ENCODE data around the gene CELSR3. TPM values are rescaled to one million over a fixed set of nuclear protein-coding genes. Genes with fewer than 3 reads are reported as not detected.

The CELSR3 gene
- total RNA-seq, 1 experiment from 2014 or later: 7.7 TPM

DNA sequence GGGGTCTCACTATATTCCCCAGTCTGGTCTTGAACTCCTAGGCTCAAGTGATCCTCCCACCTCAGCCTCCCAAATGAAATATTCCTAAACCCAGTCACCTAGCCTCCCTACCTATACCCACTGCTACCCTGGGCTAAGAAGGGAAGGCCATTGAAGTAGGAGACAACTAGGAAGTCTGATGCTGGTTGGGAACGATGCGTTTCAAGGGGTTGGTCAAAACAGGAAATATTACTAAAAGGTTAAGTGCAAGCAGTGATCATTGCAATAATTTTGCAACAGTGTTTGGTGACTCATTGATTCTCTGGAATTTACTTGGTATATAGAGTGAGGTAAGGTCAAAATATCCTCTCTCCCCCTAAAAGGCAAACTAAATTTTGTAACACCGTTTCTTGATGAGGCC lies 48.6 kb downstream of the CELSR3 start:
- no peak overlapping the region for H3K27ac ChIP-seq (ENCODE audit: low read length)
- H3K4me3 ChIP-seq (ENCODE audit: low read depth in 2 of 2, low read length in 2 of 2): no peak overlapping the region
- H3K4me1 ChIP-seq (ENCODE audit: control insufficient read depth, insufficient read depth, low read length): no peaks in the 10 kb centered on the region
- H3K27me3 ChIP-seq (ENCODE audit: control insufficient read depth, insufficient read depth, low read length): no peaks in the 10 kb centered on the region
- DNase-seq (ENCODE audit: low read depth, low spot score): no peak
- BruUV-seq (replicated peaks): no TSS peak
- intact Hi-C loops (cut with micrococcal nuclease; ENCODE audit: unreplicated experiment) (no loop called here), in situ Hi-C loops (cut with HindIII; ENCODE audit: low pct_unique_long_range_greater_than_20kb, low sequenced_read_pairs) (no loop called here)
- H3K9me3 ChIP-seq (ENCODE audit: control insufficient read depth, insufficient read depth, low read depth, low read length): peaks cover 4% of the 10 kb centered on the region; the same call in 1 of the 2 replicates
- no peak for TF ChIP-seq SIN3A (IDR thresholded peaks at IDR 0.05; ENCODE audit: borderline replicate concordance, insufficient read depth, low read depth, low read length)
- no peak for TF ChIP-seq REST (IDR thresholded peaks at IDR 0.05; ENCODE audit: insufficient read depth in 1 of 2, low read depth in 2 of 2, low read length in 1 of 2)
- no peak for TF ChIP-seq CTCF (IDR thresholded peaks at IDR 0.05)
- no peak for TF ChIP-seq TCF7L2 (IDR thresholded peaks at IDR 0.05; ENCODE audit: low read depth, low read length)
- no peak for TF ChIP-seq POLR2AphosphoS5 (IDR thresholded peaks at IDR 0.05; ENCODE audit: low read depth, low read length)
- ATAC-seq: no peak
- ChIA-PET CTCF (no interaction called here), POLR2A (no interaction called here)
- peaks cover under 1% of the 10 kb centered on the region; the same call in 1 of the 2 replicates for H3K36me3 ChIP-seq (ENCODE audit: control insufficient read depth, insufficient read depth, low read length)

DNA sequence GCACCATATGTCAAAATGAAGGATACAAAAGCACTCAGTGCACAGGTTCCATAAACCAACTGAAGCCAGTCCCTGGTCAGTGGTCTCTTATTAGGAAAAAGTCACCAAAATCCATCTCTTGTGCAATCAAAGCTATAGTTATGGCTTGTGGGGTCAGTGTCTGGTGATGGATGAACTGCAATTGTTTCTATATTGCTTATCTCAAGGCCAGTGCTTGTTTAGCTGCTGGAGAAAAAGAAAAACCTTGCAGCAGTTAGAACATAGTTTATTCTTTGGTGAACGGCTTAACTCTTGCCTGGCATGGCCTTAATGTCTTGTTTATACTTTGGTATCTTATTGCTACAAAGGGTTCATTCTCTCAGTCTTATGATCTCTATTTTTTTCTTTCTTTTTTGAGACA lies 50.4 kb downstream of the CELSR3 start:
- ChIA-PET POLR2A (no interaction called here), CTCF (interaction anchor here (0.7 kb wide), 1 partner anchor 137 kb away, joined by 4 read pairs; no protein-coding TSS in a partner anchor)
- H3K4me1 ChIP-seq (ENCODE audit: control insufficient read depth, insufficient read depth, low read length): peaks cover 6% of the 10 kb centered on the region
- H3K4me3 ChIP-seq (ENCODE audit: low read depth in 2 of 2, low read length in 2 of 2): no peak overlapping the region
- no TSS peak for BruUV-seq (replicated peaks)
- ATAC-seq: no peak
- H3K27me3 ChIP-seq (ENCODE audit: control insufficient read depth, insufficient read depth, low read length): no peaks in the 10 kb centered on the region
- no peak overlapping the region for H3K27ac ChIP-seq (ENCODE audit: low read length)
- peaks cover 9% of the 10 kb centered on the region for H3K36me3 ChIP-seq (ENCODE audit: control insufficient read depth, insufficient read depth, low read length)
- no peak for TF ChIP-seq CTCF (IDR thresholded peaks at IDR 0.05)
- no peak for TF ChIP-seq SIN3A (IDR thresholded peaks at IDR 0.05; ENCODE audit: borderline replicate concordance, insufficient read depth, low read depth, low read length)
- no peak for TF ChIP-seq POLR2AphosphoS5 (IDR thresholded peaks at IDR 0.05; ENCODE audit: low read depth, low read length)
- intact Hi-C loops (cut with micrococcal nuclease; ENCODE audit: unreplicated experiment) (no loop called here), in situ Hi-C loops (cut with HindIII; ENCODE audit: low pct_unique_long_range_greater_than_20kb, low sequenced_read_pairs) (no loop called here)
- DNase-seq (ENCODE audit: low read depth, low spot score): no peak
- peaks cover 3% of the 10 kb centered on the region; the same call in 1 of the 2 replicates for H3K9me3 ChIP-seq (ENCODE audit: control insufficient read depth, insufficient read depth, low read depth, low read length)
